H1 (cell line): ENCODE results near the gene CENPP. TPM values are rescaled to one million over a fixed set of nuclear protein-coding genes. Genes with fewer than 3 reads are reported as not detected.

ENCODE experiments used
- CTCF ChIA-PET: fragments of 300-600 bp; sonication (Branson Sonifier 250); formaldehyde crosslinking; loops from one replicate; lab custom pipeline; 2021; ENCODE audit not compliant: partially characterized antibody; lab: Charles Lee
- POLR2A ChIA-PET: fragments of 300-600 bp; sonication (Branson Sonifier 250); formaldehyde crosslinking; loops from one replicate; lab custom pipeline; 2021; ENCODE audit warnings: inconsistent platforms; ENCODE audit not compliant: partially characterized antibody; lab: Charles Lee
- DNase-seq, 2 experiments: peaks; one replicate each; pipeline versions ENCODE4 v3.0.0 to v3.0.0-alpha.2; 2010 to 2022; ENCODE audit warnings: low spot score in 2 of 2, low read depth in 1 of 2, mixed read lengths in 1 of 2
- FAIRE-seq: peaks from 2 replicates; lab custom pipeline; 2011; peaks lifted over from hg19 to GRCh38; lab: Jason Lieb, UNC
- H2AFZ ChIP-seq: 2 replicates; pipeline ENCODE4 v1.8.1; 2012; ENCODE audit warnings: low read length, inconsistent platforms
- H2AK5ac ChIP-seq: 2 replicates; pipeline ENCODE4 v1.6.1; 2013; ENCODE audit warnings: low read depth, low read length
- H2BK120ac ChIP-seq: replicated peaks from 2 replicates; pipeline ENCODE3; 2013; ENCODE audit warnings: low read depth, low read length, inconsistent platforms
- H2BK12ac ChIP-seq: 2 replicates; pipeline ENCODE4 v1.6.1; 2013; ENCODE audit warnings: low read depth, low read length
- H2BK15ac ChIP-seq: 2 replicates; pipeline ENCODE4 v1.6.1; 2013; ENCODE audit warnings: low read length
- H2BK20ac ChIP-seq: 2 replicates; pipeline ENCODE4 v1.6.1; 2013; ENCODE audit warnings: low read length
- H2BK5ac ChIP-seq: 2 replicates; pipeline ENCODE4 v1.6.1; 2013; ENCODE audit warnings: low read depth, low read length
- H3K14ac ChIP-seq: 2 replicates; pipeline ENCODE4 v1.6.1; 2013; ENCODE audit warnings: inconsistent platforms; ENCODE audit not compliant: insufficient read length
- H3K18ac ChIP-seq: 2 replicates; pipeline ENCODE4 v1.6.1; 2013; ENCODE audit warnings: low read length; ENCODE audit errors: extremely low read depth
- H3K23ac ChIP-seq: 2 replicates; pipeline ENCODE4 v1.6.1; 2013; ENCODE audit warnings: inconsistent platforms; ENCODE audit not compliant: insufficient read length
- H3K23me2 ChIP-seq: 2 replicates; pipeline ENCODE4 v1.6.1; 2013; ENCODE audit warnings: low read depth, low read length
- H3K27ac ChIP-seq: 2 replicates; pipeline ENCODE4 v1.6.1; 2011; ENCODE audit warnings: low read depth, low read length, inconsistent platforms
- H3K27me3 ChIP-seq, 4 experiments: replicated peaks in 1 of 4; 1 replicate in 1 of 4; 2 replicates in 3 of 4; pipeline versions ENCODE4 v1.6.1 to v1.8.1; 2011 to 2013; ENCODE audit warnings: low read length in 3 of 4, mild to moderate bottlenecking in 3 of 4, inconsistent platforms in 2 of 4, mixed read lengths in 2 of 4, moderate library complexity in 1 of 4; ENCODE audit not compliant: control insufficient read depth in 3 of 4, insufficient read depth in 3 of 4; ENCODE audit errors: extremely low read depth in 1 of 4
- H3K36me3 ChIP-seq, 4 experiments: 2 replicates each; pipeline versions ENCODE4 v1.6.1 to v1.8.1; 2011 to 2013; ENCODE audit warnings: mild to moderate bottlenecking in 4 of 4, low read length in 3 of 4, moderate library complexity in 2 of 4, control low read depth in 1 of 4, inconsistent platforms in 1 of 4; ENCODE audit not compliant: insufficient read depth in 4 of 4, control insufficient read depth in 2 of 4
- H3K4ac ChIP-seq: replicated peaks from 2 replicates; pipeline ENCODE3; 2013; ENCODE audit warnings: low read length, low read depth, mixed read lengths, inconsistent platforms; ENCODE audit not compliant: insufficient read length
- H3K4me1 ChIP-seq, 4 experiments: replicated peaks in 1 of 4; 1 replicate in 1 of 4; 2 replicates in 3 of 4; pipeline versions ENCODE4 v1.6.1 to v1.8.1; 2011 to 2013; ENCODE audit warnings: low read length in 3 of 4, inconsistent platforms in 2 of 4, mixed read lengths in 1 of 4; ENCODE audit not compliant: insufficient read depth in 4 of 4, control insufficient read depth in 3 of 4
- H3K4me2 ChIP-seq, 2 experiments: 2 replicates each; pipeline versions ENCODE4 v1.6.1 to v1.8.1; 2011 to 2013; ENCODE audit warnings: low read depth in 2 of 2, low read length in 2 of 2, control low read depth in 1 of 2, inconsistent platforms in 1 of 2, mild to moderate bottlenecking in 1 of 2; ENCODE audit not compliant: insufficient read depth in 1 of 2
- H3K4me3 ChIP-seq, 4 experiments: fragments of 200-600, 300-600 bp in 1 of 4; sonication (generic), shearing (Covaris generic), sonication (Bioruptor Twin) in 1 of 4; 2 replicates each; pipeline versions ENCODE4 v1.5.1 to v1.8.1; 2011 to 2016; ENCODE audit warnings: low read length in 4 of 4, low read depth in 3 of 4, control low read depth in 2 of 4, inconsistent platforms in 2 of 4, mild to moderate bottlenecking in 2 of 4, mixed read lengths in 1 of 4, moderate library complexity in 1 of 4; ENCODE audit not compliant: insufficient read depth in 2 of 4; ENCODE audit errors: extremely low read depth in 1 of 4
- H3K56ac ChIP-seq: replicated peaks from 2 replicates; pipeline ENCODE3; 2013; ENCODE audit warnings: low read depth, mild to moderate bottlenecking, mixed read lengths, low read length, inconsistent platforms; ENCODE audit not compliant: insufficient read length
- H3K79me1 ChIP-seq: 2 replicates; pipeline ENCODE4 v1.6.1; 2013; ENCODE audit warnings: low read depth, low read length, control low read depth
- H3K79me2 ChIP-seq, 2 experiments: 2 replicates each; pipeline versions ENCODE4 v1.6.1 to v1.8.1; 2012 to 2013; ENCODE audit warnings: low read length in 2 of 2, mild to moderate bottlenecking in 2 of 2, inconsistent platforms in 1 of 2; ENCODE audit not compliant: insufficient read depth in 2 of 2, control insufficient read depth in 1 of 2
- H3K9ac ChIP-seq, 4 experiments: replicated peaks in 1 of 4; 1 replicate in 1 of 4; 2 replicates in 3 of 4; pipeline versions ENCODE4 v1.6.1 to v1.8.1; 2011 to 2013; ENCODE audit warnings: low read depth in 3 of 4, low read length in 3 of 4, control low read depth in 2 of 4, mild to moderate bottlenecking in 2 of 4, moderate library complexity in 2 of 4, inconsistent platforms in 1 of 4; ENCODE audit errors: extremely low read depth in 1 of 4
- H3K9me3 ChIP-seq, 2 experiments: 2 replicates each; pipeline versions ENCODE4 v1.6.1 to v1.8.1; 2012 to 2013; ENCODE audit warnings: mild to moderate bottlenecking in 2 of 2, moderate library complexity in 2 of 2, control low read depth in 1 of 2, inconsistent platforms in 1 of 2, low read depth in 1 of 2, low read length in 1 of 2, mixed read lengths in 1 of 2; ENCODE audit not compliant: insufficient read depth in 2 of 2
- H4K20me1 ChIP-seq, 2 experiments: replicated peaks in 1 of 2; 2 replicates each; pipeline versions ENCODE3 to v1.8.1; 2011 to 2013; ENCODE audit warnings: inconsistent platforms in 2 of 2, low read length in 2 of 2, mild to moderate bottlenecking in 1 of 2; ENCODE audit not compliant: insufficient read depth in 2 of 2, control insufficient read depth in 1 of 2
- H4K5ac ChIP-seq: 2 replicates; pipeline ENCODE4 v1.6.1; 2013; ENCODE audit warnings: low read length, low read depth, mixed read lengths, inconsistent platforms; ENCODE audit not compliant: insufficient read length
- H4K8ac ChIP-seq: 2 replicates; pipeline ENCODE4 v1.8.0; 2013; ENCODE audit warnings: mild to moderate bottlenecking, moderate library complexity, low read length, inconsistent platforms; ENCODE audit not compliant: insufficient read depth; ENCODE audit errors: extremely low read depth
- H4K91ac ChIP-seq: replicated peaks from 2 replicates; pipeline ENCODE3; 2013; ENCODE audit warnings: low read length, mixed read lengths, inconsistent platforms; ENCODE audit not compliant: insufficient read length
- CEBPB ChIP-seq: IDR thresholded peaks from 2 replicates; pipeline ENCODE4 v1.6.1; 2012; ENCODE audit warnings: low read depth, low read length
- CREB1 ChIP-seq: IDR thresholded peaks from 2 replicates; pipeline ENCODE4 v1.6.1; 2012; ENCODE audit warnings: inconsistent platforms
- CTBP2 ChIP-seq: IDR thresholded peaks from 2 replicates; pipeline ENCODE4 v1.7.0; 2011; ENCODE audit warnings: borderline replicate concordance, mild to moderate bottlenecking, moderate library complexity, mixed read lengths, low read length; ENCODE audit not compliant: insufficient read depth, insufficient read length
- EZH2 ChIP-seq: fragments of 200-600 bp; sonication (generic); IDR thresholded peaks from 2 replicates; pipeline ENCODE4 v1.7.1; 2012; ENCODE audit warnings: low read depth, mild to moderate bottlenecking, moderate library complexity, low read length, inconsistent platforms; ENCODE audit not compliant: severe bottlenecking
- JUN ChIP-seq: IDR thresholded peaks from 2 replicates; pipeline ENCODE4 v1.6.1; 2011; ENCODE audit warnings: low read depth, mild to moderate bottlenecking, improper control_type of control experiment, low read length
- KDM5A ChIP-seq: fragments of 200-600 bp; IDR thresholded peaks from 2 replicates; pipeline ENCODE4 v1.7.1; 2012; ENCODE audit warnings: mild to moderate bottlenecking, low read length, inconsistent platforms, mixed read lengths
- PHF8 ChIP-seq: fragments of 200-600 bp; sonication (generic); conservative IDR thresholded peaks from 2 replicates; pipeline ENCODE4 v1.7.1; 2012; ENCODE audit warnings: low read depth, mild to moderate bottlenecking, inconsistent platforms, low read length, moderate library complexity
- RNF2 ChIP-seq: fragments of 200-900, 300-1000 bp; sonication (generic); IDR thresholded peaks from 2 replicates; pipeline ENCODE4 v1.7.1; 2016; ENCODE audit warnings: borderline replicate concordance, low read depth, mild to moderate bottlenecking, antibody characterized with exemption, low read length; ENCODE audit not compliant: poor library complexity, severe bottlenecking; ENCODE audit errors: missing control alignments
- RXRA ChIP-seq: IDR thresholded peaks from 2 replicates; pipeline ENCODE4 v1.6.1; 2011; ENCODE audit warnings: low read depth, mild to moderate bottlenecking, low read length, moderate library complexity; ENCODE audit not compliant: insufficient read depth
- SIX5 ChIP-seq: IDR thresholded peaks from 2 replicates; pipeline ENCODE4 v1.6.1; 2011; ENCODE audit warnings: mild to moderate bottlenecking, low read depth, low read length
- TBP ChIP-seq: IDR thresholded peaks from 2 replicates; pipeline ENCODE4 v1.6.1; 2011; ENCODE audit warnings: low read depth, low read length, improper control_type of control experiment
- WGBS, 2 experiments: shearing (Covaris generic) in 1 of 2; methylation state at CpG; one replicate each; pipeline versions ENCODE4 v1.1.6 to v1.1.7; 2013 to 2015; ENCODE audit warnings: low lambda C conversion rate in 2 of 2, mixed read lengths in 2 of 2, inconsistent platforms in 1 of 2, low coverage in 1 of 2, missing lambda C conversion rate in 1 of 2; ENCODE audit not compliant: insufficient replicate concordance in 2 of 2, insufficient coverage in 1 of 2, insufficient read length in 1 of 2; ENCODE audit errors: extremely low coverage in 1 of 2, missing lambda C conversion rate in 1 of 2; 5-methylcytosine and 5-hydroxymethylcytosine counted together
- polyA plus RNA-seq, 7 experiments: library from polyadenylated mRNA; depleted of rRNA in 3 of 7; stranded (reverse) in 5 of 7; unstranded in 2 of 7; fragments of >200 nt in 5 of 7; fragments of 200-250 nt in 2 of 7; gene quantifications; 1 replicate in 5 of 7; 2 replicates in 1 of 7; 4 replicates in 1 of 7; pipeline versions ENCODE4 v1.2.1 to v1.2.3, GENCODE V29; 2011 to 2013; ENCODE audit warnings: missing spikeins in 2 of 7, mixed read lengths in 2 of 7
- total RNA-seq: library from RNA; stranded (reverse); fragmentation: NEBNext Ultra II Directional; extraction: Animal tissue kit (Norgen Biotek cat#: 25700); gene quantifications from 2 replicates; pipeline ENCODE4 v1.2.1, GENCODE V29; 2021
- TF ChIP-seq, protein P1 (sequence below), 3 experiments: IDR thresholded peaks; 1 replicate in 2 of 3; 2 replicates in 1 of 3; pipeline versions ENCODE4 v1.5.1 to v1.6.1; 2011; ENCODE audit warnings: low read length in 3 of 3, mild to moderate bottlenecking in 3 of 3, inconsistent platforms in 2 of 3, low read depth in 1 of 3, moderate library complexity in 1 of 3; ENCODE audit not compliant: insufficient read depth in 1 of 3; ENCODE audit errors: control extremely low read depth in 1 of 3

Gene CENPP
- total and polyA plus RNA-seq, 2 of the 8 experiments (the other 6 are each of a cell fraction or from before 2014, with no cell fraction given): 2.7 to 10.8 TPM

DNA sequence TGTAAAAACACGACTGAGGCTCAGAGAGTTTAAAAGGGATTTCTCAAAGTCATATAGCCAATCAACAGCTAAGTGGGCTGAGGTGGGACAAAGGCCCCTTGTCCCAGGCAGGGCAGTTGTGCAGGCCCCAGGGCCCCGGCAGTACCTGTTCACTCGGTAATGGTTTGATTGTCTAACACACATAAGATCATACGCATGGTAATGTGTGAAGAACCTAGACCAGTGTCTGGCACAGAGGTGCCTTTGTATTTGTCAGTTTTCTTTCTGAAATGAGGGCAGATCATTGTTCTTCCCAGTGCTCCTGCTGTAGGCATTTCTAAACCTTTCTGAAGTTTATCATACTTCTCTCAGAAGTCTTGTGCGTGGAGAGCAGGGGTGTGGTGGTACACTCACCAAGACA is 277.3 kb downstream of the CENPP start:
- H3K18ac ChIP-seq: no peak overlapping the region
- no peak overlapping the region for H3K56ac ChIP-seq
- no peaks in the 10 kb centered on the region for H3K79me1 ChIP-seq
- no peaks in the 10 kb centered on the region for H3K79me2 ChIP-seq
- H4K5ac ChIP-seq: no peak overlapping the region
- 94% methylated on average over 5 of the region's 5 CpGs; no CpG with 5 or more reads in 1 of the 2 experiments for WGBS, 2 experiments
- no peak overlapping the region for H4K8ac ChIP-seq
- H3K23me2 ChIP-seq: no peaks in the 10 kb centered on the region
- no peak overlapping the region for H2AK5ac ChIP-seq
- H2BK5ac ChIP-seq: no peak overlapping the region
- no peak overlapping the region for H2AFZ ChIP-seq
- H2BK20ac ChIP-seq: no peak overlapping the region
- ChIA-PET POLR2A (no interaction called here), CTCF (no interaction called here)
- H2BK120ac ChIP-seq: no peak overlapping the region
- no peak overlapping the region for H3K27ac ChIP-seq
- no peaks in the 10 kb centered on the region for H3K4me1 ChIP-seq
- peaks cover 0 to 7% of the 10 kb centered on the region in 2 experiments; a peak in 1 of 4 replicates for H3K9me3 ChIP-seq
- H3K36me3 ChIP-seq: no peaks in the 10 kb centered on the region
- no peak overlapping the region for H3K4me2 ChIP-seq
- DNase-seq (no peak), FAIRE-seq (no peak)
- H2BK12ac ChIP-seq: no peak overlapping the region
- no peak overlapping the region for H3K14ac ChIP-seq
- H3K9ac ChIP-seq: no peak overlapping the region
- H3K23ac ChIP-seq: no peak overlapping the region
- H2BK15ac ChIP-seq: no peak overlapping the region
- H3K4ac ChIP-seq: no peak overlapping the region
- 0 out of 7 replicates have a peak, but pooled peaks cover 0 to 2% (median 0%) of the 10 kb centered on the region in 4 experiments for H3K27me3 ChIP-seq
- no peak overlapping the region for H3K4me3 ChIP-seq
- H4K91ac ChIP-seq: no peak overlapping the region
- H4K20me1 ChIP-seq: no peaks in the 10 kb centered on the region
- TF ChIP-seq CREB1 (no peak), CTBP2 (no peak), JUN (no peak), EZH2 (no peak), CEBPB (no peak), TBP (no peak), PHF8 (no peak), RNF2 (no peak), SIX5 (no peak), RXRA (no peak), KDM5A (no peak)
- TF ChIP-seq, protein P1, sequence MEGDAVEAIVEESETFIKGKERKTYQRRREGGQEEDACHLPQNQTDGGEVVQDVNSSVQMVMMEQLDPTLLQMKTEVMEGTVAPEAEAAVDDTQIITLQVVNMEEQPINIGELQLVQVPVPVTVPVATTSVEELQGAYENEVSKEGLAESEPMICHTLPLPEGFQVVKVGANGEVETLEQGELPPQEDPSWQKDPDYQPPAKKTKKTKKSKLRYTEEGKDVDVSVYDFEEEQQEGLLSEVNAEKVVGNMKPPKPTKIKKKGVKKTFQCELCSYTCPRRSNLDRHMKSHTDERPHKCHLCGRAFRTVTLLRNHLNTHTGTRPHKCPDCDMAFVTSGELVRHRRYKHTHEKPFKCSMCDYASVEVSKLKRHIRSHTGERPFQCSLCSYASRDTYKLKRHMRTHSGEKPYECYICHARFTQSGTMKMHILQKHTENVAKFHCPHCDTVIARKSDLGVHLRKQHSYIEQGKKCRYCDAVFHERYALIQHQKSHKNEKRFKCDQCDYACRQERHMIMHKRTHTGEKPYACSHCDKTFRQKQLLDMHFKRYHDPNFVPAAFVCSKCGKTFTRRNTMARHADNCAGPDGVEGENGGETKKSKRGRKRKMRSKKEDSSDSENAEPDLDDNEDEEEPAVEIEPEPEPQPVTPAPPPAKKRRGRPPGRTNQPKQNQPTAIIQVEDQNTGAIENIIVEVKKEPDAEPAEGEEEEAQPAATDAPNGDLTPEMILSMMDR (IDR thresholded peaks at IDR 0.05; ENCODE audit: control extremely low read depth in 1 of 3, insufficient read depth in 1 of 3, low read depth in 1 of 3, low read length in 3 of 3): no peak
